ENCODE measurements around the gene PXT1.
"Not testable (repeated sequence)": the region's sequence is repeated elsewhere in the genome, so short reads cannot be mapped to it uniquely, and the experiment has no call there.

Gene PXT1

GRCh38 chr6:36442671-36443470 is at the start of gene PXT1, which contains the start of gene KCTD20:
TSS of gene PXT1 (minus strand) at chr6:36442854. CDS start at chr6:36426082, 16,772 bp downstream.
TSS of gene KCTD20 (plus strand) at chr6:36443000. CDS start at chr6:36470098, 27,098 bp downstream.
- peak; percentile 58 for DNase-seq

DNA sequence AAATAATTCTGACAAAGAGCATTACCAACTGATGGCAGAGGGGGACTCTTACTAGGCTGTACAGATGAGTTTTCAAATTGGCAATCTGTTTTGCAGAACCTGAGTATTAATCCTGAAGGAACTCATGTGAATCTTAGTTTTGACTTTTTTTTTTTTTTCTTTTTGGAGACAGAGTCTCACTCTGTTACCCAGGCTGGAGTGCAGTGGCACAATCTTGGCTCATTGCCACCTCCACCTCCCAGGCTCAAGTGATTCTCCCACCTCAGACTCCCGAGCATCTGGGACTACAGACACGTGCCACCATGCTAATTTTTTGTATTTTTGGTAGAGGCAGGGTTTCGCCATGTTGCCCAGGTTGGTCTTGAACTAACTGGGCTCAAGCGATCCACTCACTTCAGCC is 49.4 kb upstream of the PXT1 start:
- DNase-seq = no peak

DNA sequence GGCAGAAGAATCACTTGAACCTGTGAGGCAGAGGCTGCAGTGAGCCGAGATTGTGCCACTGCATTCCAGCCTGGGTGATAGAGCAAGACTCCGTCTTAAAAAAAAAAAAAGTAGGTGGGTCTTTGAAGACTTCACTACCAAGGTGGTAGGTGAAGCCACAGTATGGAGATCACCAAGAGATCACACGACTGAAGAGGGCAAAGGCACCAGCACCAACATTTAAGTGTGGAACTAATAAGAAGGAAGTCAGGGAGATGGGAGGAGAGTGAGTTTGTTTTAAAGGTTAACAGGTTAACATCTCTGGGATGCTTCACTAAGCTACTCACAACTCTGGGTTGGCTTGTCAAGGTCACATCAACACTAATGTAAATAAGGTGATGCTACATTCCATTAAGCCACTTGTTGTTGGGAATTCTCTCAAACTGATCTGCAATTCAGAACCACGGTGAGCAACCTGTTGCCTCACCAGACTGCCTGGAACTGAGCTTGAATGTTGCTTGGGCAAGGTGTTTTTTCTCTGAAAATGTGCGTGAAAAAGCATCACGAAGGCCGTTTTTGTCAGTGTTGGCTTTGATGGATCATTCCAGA is 48.8 kb upstream of the PXT1 start:
- DNase-seq = no peak

GRCh38 chr6:36489426-36489825 is 46.8 kb upstream of the PXT1 start:
- DNase-seq = no peak

DNA sequence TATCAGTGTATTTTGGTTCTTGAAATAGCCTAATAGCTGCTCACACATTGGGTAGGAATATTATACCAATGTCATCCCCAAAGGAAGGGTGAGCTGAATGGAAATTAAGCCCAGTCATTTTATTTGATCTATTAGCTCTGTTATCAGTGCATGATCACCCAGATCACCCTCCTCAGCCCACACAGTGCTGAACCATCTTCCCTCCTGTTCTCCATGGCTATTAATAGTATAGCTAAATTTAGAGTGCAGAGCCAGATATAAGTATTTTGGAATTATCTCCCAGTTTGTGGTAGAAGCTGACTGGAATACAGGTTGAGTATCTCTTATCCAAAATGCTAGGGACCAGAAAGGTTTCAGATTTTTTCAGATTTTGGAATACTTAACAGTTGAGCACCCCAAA is 45.6 kb upstream of the PXT1 start:
- DNase-seq = no peak

DNA sequence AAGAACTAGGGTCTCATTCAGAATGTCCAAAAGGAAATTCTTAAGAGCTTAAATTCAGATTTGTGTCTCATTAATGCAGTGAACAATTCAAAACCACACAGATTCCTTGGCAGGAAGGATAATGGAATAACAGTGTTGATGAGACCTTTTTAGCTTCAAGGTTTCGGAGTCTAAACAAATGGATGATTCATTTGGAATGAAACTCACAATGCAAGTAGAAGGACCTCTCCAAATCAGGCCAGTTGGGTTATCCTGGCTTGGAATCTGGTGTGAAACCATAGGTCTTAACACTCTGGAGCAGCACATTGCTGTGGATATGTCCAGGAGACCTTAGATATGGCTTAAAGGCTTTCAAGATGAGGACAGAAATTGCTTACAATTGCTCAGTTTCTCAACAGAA is 45.0 kb upstream of the PXT1 start:
- DNase-seq = no peak

DNA sequence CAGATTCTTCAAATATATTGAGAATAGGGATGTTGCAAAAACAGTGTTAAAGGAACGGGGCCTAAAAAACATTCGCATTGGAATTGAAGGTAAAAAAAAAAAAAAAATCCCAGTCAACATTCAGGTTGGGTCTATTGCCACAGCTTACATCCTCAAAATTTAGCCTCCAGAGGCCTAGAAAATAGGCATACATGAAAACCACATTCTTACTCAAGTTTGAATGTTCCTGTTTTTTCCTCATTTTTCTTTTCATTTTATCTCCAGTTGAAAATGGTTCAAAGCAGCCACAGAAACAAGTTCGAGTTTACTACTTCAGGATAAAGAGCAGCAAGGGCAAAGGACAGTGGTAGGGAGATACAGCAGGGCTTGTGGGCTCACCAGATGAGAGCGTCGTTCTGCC is 42.1 kb upstream of the PXT1 start:
- no peak for DNase-seq

- DNase-seq = not testable (repeated sequence)
Observed at GRCh38 chr6:36483326-36483725, 40.7 kb upstream of the PXT1 start.

- DNase-seq = no peak
Observed at GRCh38 chr6:36479256-36479655, 36.6 kb upstream of the PXT1 start.

GRCh38 chr6:36478051-36478526 is 35.4 kb upstream of the PXT1 start:
- DNase-seq = no peak

GRCh38 chr6:36469946-36470345 is 27.3 kb upstream of the PXT1 start:
- no peak for DNase-seq

DNA sequence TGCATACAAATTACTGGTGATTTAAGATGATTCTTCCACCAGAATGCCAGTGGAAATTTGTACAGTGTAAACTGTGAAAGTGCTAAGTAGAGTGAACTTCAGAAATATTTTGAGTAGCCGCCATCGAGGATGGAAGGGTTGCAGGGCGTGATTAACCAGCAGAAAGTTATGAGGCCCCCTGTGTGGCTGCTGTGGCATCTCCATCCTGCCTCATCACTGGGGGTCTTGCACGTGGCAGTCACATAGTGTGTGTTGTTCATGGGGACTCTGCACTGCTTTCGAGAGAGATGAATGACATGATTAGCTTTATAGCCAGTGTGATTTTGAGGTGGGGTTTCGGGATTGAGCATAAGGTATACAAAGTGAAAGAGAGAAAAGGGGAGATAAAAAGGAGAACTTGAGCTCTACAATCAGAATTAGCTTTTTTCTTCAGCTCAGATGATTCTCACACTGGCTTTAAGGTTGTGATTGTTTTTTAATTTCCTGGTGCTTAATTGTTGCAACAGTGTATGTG is 26.6 kb upstream of the PXT1 start:
- no peak for DNase-seq

DNA sequence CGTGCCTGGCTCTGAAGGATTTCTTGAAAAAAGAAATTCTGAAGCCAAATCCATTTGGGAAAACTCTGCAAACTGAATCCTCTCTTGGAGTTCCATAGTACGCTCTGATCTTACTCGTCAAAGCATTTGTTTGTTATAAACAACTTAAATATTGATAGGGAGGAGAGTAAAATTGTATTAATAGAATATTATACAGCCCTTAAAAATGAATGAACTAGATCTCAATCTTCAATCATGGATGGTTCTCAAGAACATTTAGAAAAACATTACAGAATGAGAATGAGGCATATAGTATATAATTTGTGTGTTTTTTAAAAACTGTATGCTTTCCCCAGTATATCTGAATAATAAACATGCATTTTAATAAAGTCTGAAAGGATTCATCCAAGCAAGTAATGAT is 25.0 kb upstream of the PXT1 start:
- DNase-seq = no peak

DNA sequence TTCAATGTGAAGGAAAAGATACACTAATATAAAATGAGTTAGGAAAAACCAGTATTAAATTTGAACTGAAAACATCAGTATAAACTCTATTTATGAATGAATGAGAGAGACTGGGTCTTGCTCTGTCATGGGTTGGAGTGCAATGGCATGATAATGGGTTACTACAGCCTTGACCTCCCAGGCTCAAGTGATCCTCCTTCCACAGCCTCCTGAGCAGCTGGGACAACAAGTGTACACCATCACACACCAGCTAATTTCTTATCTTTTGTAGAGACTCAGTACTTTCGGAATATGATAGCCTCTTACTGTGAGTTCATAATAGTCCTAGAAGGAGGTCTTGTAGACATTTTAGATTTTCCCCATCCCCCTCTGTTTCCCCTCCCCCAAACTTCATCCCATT is 21.6 kb upstream of the PXT1 start:
- no peak for DNase-seq

GRCh38 chr6:36463676-36464075 is 21.0 kb upstream of the PXT1 start:
- no peak for DNase-seq

DNA sequence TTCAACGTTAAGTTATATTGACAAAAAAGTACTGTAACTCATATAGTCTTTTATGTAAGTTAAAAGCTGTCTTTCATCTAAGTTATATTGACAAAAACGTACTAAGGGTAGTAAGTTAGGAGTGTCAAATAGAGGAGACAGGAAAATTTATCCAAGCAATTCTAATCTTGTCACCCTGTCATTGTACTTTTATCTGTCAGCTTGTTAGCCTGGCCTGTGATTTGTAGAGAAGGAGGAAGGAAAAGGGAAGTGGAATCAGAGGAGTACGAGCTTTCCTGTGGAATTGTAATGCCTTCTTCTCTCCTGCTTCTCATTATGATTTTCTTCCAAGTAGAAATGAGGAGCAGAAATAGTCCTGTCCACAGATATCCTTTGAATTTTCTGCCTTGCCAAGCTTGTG is 19.0 kb upstream of the PXT1 start:
- no peak for DNase-seq

- no peak for DNase-seq
Observed at GRCh38 chr6:36460916-36461315, 18.3 kb upstream of the PXT1 start.

DNA sequence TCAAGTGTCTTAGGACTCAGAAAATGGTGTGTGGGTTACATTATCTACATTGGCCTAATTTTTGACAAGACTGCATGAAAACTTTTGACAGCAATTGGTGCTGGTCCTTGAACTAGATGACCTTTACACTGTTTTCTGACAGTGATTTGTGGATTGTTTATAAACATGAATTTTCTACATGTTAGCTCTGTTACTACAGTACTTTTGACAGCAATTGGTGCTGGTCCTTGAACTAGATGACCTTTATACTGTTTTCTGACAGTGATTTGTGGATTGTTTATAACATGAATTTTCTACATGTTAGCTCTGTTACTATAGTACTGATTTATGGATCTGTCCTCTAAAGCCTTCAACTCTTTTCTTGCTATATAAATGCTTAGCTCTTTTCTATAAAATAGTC is 16.8 kb upstream of the PXT1 start:
- no peak for DNase-seq

- DNase-seq = no peak
Observed at GRCh38 chr6:36455486-36456027, 12.9 kb upstream of the PXT1 start.

GRCh38 chr6:36452897-36453296 is 10.2 kb upstream of the PXT1 start:
- not testable (repeated sequence) for DNase-seq

DNA sequence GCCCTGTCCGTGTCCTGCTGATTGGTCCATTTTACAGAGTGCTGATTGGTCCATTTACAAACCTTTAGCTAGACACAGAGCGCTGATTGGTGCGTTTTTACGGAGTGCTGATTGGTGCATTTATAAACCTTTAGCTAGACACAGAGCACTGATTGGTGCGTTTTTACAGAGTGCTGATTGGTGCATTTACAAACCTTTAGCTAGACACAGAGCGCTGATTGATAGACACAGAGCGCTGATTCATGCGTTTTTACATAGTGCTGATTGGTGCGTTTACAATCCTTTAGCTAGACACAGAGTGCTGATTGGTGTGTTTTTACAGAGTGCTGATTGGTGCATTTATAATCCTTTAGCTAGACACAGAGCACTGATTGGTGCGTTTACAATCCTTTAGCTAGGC is 6.5 kb upstream of the PXT1 start:
- DNase-seq = not testable (repeated sequence)

GRCh38 chr6:36445621-36446020 is 3.0 kb upstream of the PXT1 start:
- no peak for DNase-seq

GRCh38 chr6:36444470-36444869 is 1.8 kb upstream of the PXT1 start:
- no peak for DNase-seq
